Smooth muscle cell (in vitro differentiated cells): ENCODE measurements around the gene APCDD1. TPM values are rescaled to one million over a fixed set of nuclear protein-coding genes. Genes with fewer than 3 reads are reported as not detected.

Experiments used
- DNase-seq: peaks from one replicate; lab custom pipeline; 2025; ENCODE audit not compliant: unreplicated experiment; lab: John Stamatoyannopoulos, UW
- H2AFZ ChIP-seq: fragments of 200-600 bp; sonication (generic); 2 replicates; pipeline ENCODE4 v1.6.0; 2016; ENCODE audit warnings: antibody characterized with exemption, low read depth, mild to moderate bottlenecking
- H3F3A ChIP-seq: fragments of 200-600 bp; sonication (generic); 2 replicates; pipeline ENCODE4 v1.6.0; 2017; ENCODE audit warnings: antibody characterized with exemption, low read depth
- H3K27ac ChIP-seq: fragments of 200-600 bp; sonication (generic); 2 replicates; pipeline ENCODE4 v1.5.1; 2016; ENCODE audit warnings: low read depth, mild to moderate bottlenecking
- H3K27me3 ChIP-seq: fragments of 200-600 bp; sonication (generic); 2 replicates; pipeline ENCODE4 v1.6.1; 2016; ENCODE audit warnings: low read depth, mild to moderate bottlenecking
- H3K36me3 ChIP-seq: fragments of 200-600 bp; sonication (generic); 2 replicates; pipeline ENCODE4 v1.5.1; 2016; ENCODE audit warnings: low read depth
- H3K4me1 ChIP-seq: fragments of 200-600 bp; sonication (generic); 2 replicates; pipeline ENCODE4 v1.5.1; 2016; ENCODE audit warnings: low read depth
- H3K4me2 ChIP-seq: fragments of 200-600 bp; sonication (generic); 2 replicates; pipeline ENCODE4 v1.6.0; 2016; ENCODE audit warnings: mild to moderate bottlenecking
- H3K4me3 ChIP-seq: fragments of 200-600 bp; sonication (generic); 2 replicates; pipeline ENCODE4 v1.5.1; 2016; ENCODE audit warnings: mild to moderate bottlenecking
- H3K79me2 ChIP-seq: fragments of 200-600 bp; sonication (generic); 2 replicates; pipeline ENCODE4 v1.6.0; 2016; ENCODE audit warnings: low read depth, mild to moderate bottlenecking
- H3K9ac ChIP-seq: fragments of 200-600 bp; sonication (generic); 2 replicates; pipeline ENCODE4 v1.6.0; 2016; ENCODE audit warnings: low read depth
- H3K9me3 ChIP-seq: fragments of 200-600 bp; sonication (generic); replicated peaks from 2 replicates; pipeline ENCODE4 v1.5.1; 2016; ENCODE audit warnings: low read depth
- H4K20me1 ChIP-seq: fragments of 200-600 bp; sonication (generic); 2 replicates; pipeline ENCODE4 v1.6.0; 2016; ENCODE audit warnings: low read depth
- CTCF ChIP-seq: fragments of 200-600 bp; sonication (generic); IDR thresholded peaks from 2 replicates; pipeline ENCODE4 v1.5.1; 2017; ENCODE audit warnings: borderline replicate concordance, mild to moderate bottlenecking, antibody characterized with exemption; ENCODE audit not compliant: insufficient read depth, poor library complexity, severe bottlenecking
- WGBS: methylation state at CpG from one replicate; pipeline ENCODE4 v1.1.7; 2016; ENCODE audit warnings: low lambda C conversion rate; 5-methylcytosine and 5-hydroxymethylcytosine counted together
- polyA plus RNA-seq: library from polyadenylated mRNA; unstranded; fragments of >200 nt; fragmentation: Nextera tagmentation; extraction: Ambion mirVana; gene quantifications from 2 replicates; pipeline ENCODE4 v1.2.1, GENCODE V29; 2016
- total RNA-seq: library from RNA; depleted of rRNA; stranded (reverse); fragments of >200 nt; gene quantifications from 2 replicates; pipeline ENCODE4 v1.2.3, GENCODE V29; 2014

APCDD1 gene
- total and polyA plus RNA-seq, 2 experiments from 2014 or later: 17.3 to 23.1 TPM

GRCh38 chr18:10458691-10459090 lies 4.3 kb downstream of the APCDD1 start:
- Histone ChIP-seq H3F3A (peaks cover 6% of the 10 kb centered on the region), H3K9ac (no peak overlapping the region), H3K9me3 (no peaks in the 10 kb centered on the region), H4K20me1 (peaks cover 3% of the 10 kb centered on the region), H3K4me3 (no peak overlapping the region), H3K79me2 (peaks cover 64% of the 10 kb centered on the region), H3K27me3 (no peaks in the 10 kb centered on the region), H2AFZ (no peak overlapping the region), H3K4me2 (peak overlapping the region; percentile 90), H3K4me1 (peaks cover 19% of the 10 kb centered on the region), H3K36me3 (no peaks in the 10 kb centered on the region), H3K27ac (no peak overlapping the region)
- 96% methylated on average over 5 of the region's 5 CpGs for WGBS
- DNase-seq: no peak
- no peak for TF ChIP-seq CTCF

- Histone ChIP-seq H3K27ac (no peak overlapping the region), H3K79me2 (peaks cover 64% of the 10 kb centered on the region), H3K4me3 (no peak overlapping the region), H2AFZ (no peak overlapping the region), H3K9me3 (no peaks in the 10 kb centered on the region), H3K4me1 (peaks cover 19% of the 10 kb centered on the region), H3F3A (peaks cover 3% of the 10 kb centered on the region), H3K27me3 (no peaks in the 10 kb centered on the region), H3K36me3 (no peaks in the 10 kb centered on the region), H4K20me1 (peaks cover 3% of the 10 kb centered on the region), H3K9ac (no peak overlapping the region), H3K4me2 (no peak overlapping the region)
- no peak for DNase-seq
- TF ChIP-seq CTCF: no peak
- WGBS: 71% methylated on average over 1 of the region's 1 CpG
These were observed 5.2 kb downstream of the APCDD1 start for GRCh38 chr18:10459587-10459986.

- WGBS: 94% methylated on average over 8 of the region's 8 CpGs
- Histone ChIP-seq H3K9ac (no peak overlapping the region), H3K4me2 (no peak overlapping the region), H4K20me1 (peaks cover 3% of the 10 kb centered on the region), H3K9me3 (no peaks in the 10 kb centered on the region), H3K4me1 (peaks cover 18% of the 10 kb centered on the region), H3K27me3 (no peaks in the 10 kb centered on the region), H3K4me3 (no peak overlapping the region), H3K79me2 (peaks cover 64% of the 10 kb centered on the region), H3F3A (no peaks in the 10 kb centered on the region), H3K36me3 (no peaks in the 10 kb centered on the region), H3K27ac (no peak overlapping the region), H2AFZ (no peak overlapping the region)
- no peak for TF ChIP-seq CTCF
- no peak for DNase-seq
These were observed 6.1 kb downstream of the APCDD1 start for GRCh38 chr18:10460414-10461018.

GRCh38 chr18:10461989-10462388 lies 7.6 kb downstream of the APCDD1 start:
- Histone ChIP-seq H4K20me1 (peaks cover 3% of the 10 kb centered on the region), H2AFZ (no peak overlapping the region), H3K4me2 (no peak overlapping the region), H3K27ac (no peak overlapping the region), H3K9me3 (no peaks in the 10 kb centered on the region), H3K79me2 (peaks cover 53% of the 10 kb centered on the region), H3K9ac (no peak overlapping the region), H3K36me3 (no peaks in the 10 kb centered on the region), H3F3A (no peaks in the 10 kb centered on the region), H3K27me3 (no peaks in the 10 kb centered on the region), H3K4me3 (no peak overlapping the region), H3K4me1 (peaks cover 10% of the 10 kb centered on the region)
- DNase-seq: no peak
- no peak for TF ChIP-seq CTCF
- 94% methylated on average over 4 of the region's 4 CpGs for WGBS
